Measurements from ENCODE around the gene EVX2.

EVX2 gene

GRCh38 chr2:176074919-176075425 lies 8.8 kb downstream of the EVX2 start:
- no peak for DNase-seq (ENCODE audit: low read depth)
- H3K4me3 ChIP-seq (ENCODE audit: low read depth, low read length): no peak overlapping the region
- TF ChIP-seq CTCF (conservative IDR thresholded peaks at IDR 0.05; ENCODE audit: low read depth, low read length): no peak

- no peak for DNase-seq (ENCODE audit: low read depth)
- no peak overlapping the region for H3K4me3 ChIP-seq (ENCODE audit: low read depth, low read length)
- TF ChIP-seq CTCF (conservative IDR thresholded peaks at IDR 0.05; ENCODE audit: low read depth, low read length): no peak
Observed at GRCh38 chr2:176072951-176073904, 10.5 kb downstream of the EVX2 start.

GRCh38 chr2:176072292-176072669 lies 11.5 kb downstream of the EVX2 start:
- no peak for DNase-seq (ENCODE audit: low read depth)
- H3K4me3 ChIP-seq (ENCODE audit: low read depth, low read length): no peak overlapping the region
- TF ChIP-seq CTCF (conservative IDR thresholded peaks at IDR 0.05; ENCODE audit: low read depth, low read length): no peak

- DNase-seq (ENCODE audit: low read depth): no peak
- TF ChIP-seq CTCF (conservative IDR thresholded peaks at IDR 0.05; ENCODE audit: low read depth, low read length): no peak
- H3K4me3 ChIP-seq (ENCODE audit: low read depth, low read length): no peak overlapping the region
Observed at GRCh38 chr2:176071330-176072291, 12.2 kb downstream of the EVX2 start.

GRCh38 chr2:176068419-176068832 lies 15.3 kb downstream of the EVX2 start:
- no peak for DNase-seq (ENCODE audit: low read depth)
- TF ChIP-seq CTCF (conservative IDR thresholded peaks at IDR 0.05; ENCODE audit: low read depth, low read length): no peak

GRCh38 chr2:176067589-176068418 lies 16.0 kb downstream of the EVX2 start:
- H3K4me3 ChIP-seq (ENCODE audit: low read depth, low read length): no peak overlapping the region
- TF ChIP-seq CTCF (conservative IDR thresholded peaks at IDR 0.05; ENCODE audit: low read depth, low read length): no peak

More at GRCh38 chr2:176068419-176068832, 15.3 kb downstream of the EVX2 start:
- no peak overlapping the region for H3K4me3 ChIP-seq (ENCODE audit: low read depth, low read length)

More at GRCh38 chr2:176067589-176068418, 16.0 kb downstream of the EVX2 start:
- DNase-seq (ENCODE audit: low read depth): no peak
